Midbrain (tissue), 1 donor: Measurements from ENCODE around the gene PSEN2.

Source experiments
- DNase-seq: peaks from one replicate; lab custom pipeline; 2025; lab: John Stamatoyannopoulos, UW

Gene PSEN2

GRCh38 chr1:226886122-226886901 lies 15.9 kb downstream of the PSEN2 start:
- DNase-seq = no peak

GRCh38 chr1:226887006-226887405 lies 16.6 kb downstream of the PSEN2 start:
- no peak for DNase-seq

- no peak for DNase-seq
Observed at GRCh38 chr1:226888021-226888420, 17.6 kb downstream of the PSEN2 start.

- DNase-seq = no peak
Observed at GRCh38 chr1:226888816-226889215, 18.4 kb downstream of the PSEN2 start.

- DNase-seq = no peak
Observed at GRCh38 chr1:226889616-226890330, 19.4 kb downstream of the PSEN2 start.

GRCh38 chr1:226890331-226891108 lies 20.1 kb downstream of the PSEN2 start:
- no peak for DNase-seq

- DNase-seq = no peak
Observed at GRCh38 chr1:226891346-226891745, 20.9 kb downstream of the PSEN2 start.

GRCh38 chr1:226891846-226892523 lies 21.6 kb downstream of the PSEN2 start:
- DNase-seq = no peak

GRCh38 chr1:226892524-226892875 lies 22.1 kb downstream of the PSEN2 start:
- no peak for DNase-seq

- DNase-seq = no peak
Observed at GRCh38 chr1:226893936-226894335, 23.5 kb downstream of the PSEN2 start.

- DNase-seq = no peak
Observed at GRCh38 chr1:226894826-226895225, 24.4 kb downstream of the PSEN2 start.

GRCh38 chr1:226895644-226896043 lies 25.2 kb downstream of the PSEN2 start:
- DNase-seq = no peak

- no peak for DNase-seq
Observed at GRCh38 chr1:226898246-226898645, 27.8 kb downstream of the PSEN2 start.

- DNase-seq = no peak
Observed at GRCh38 chr1:226901421-226901820, 31.0 kb downstream of the PSEN2 start.

- no peak for DNase-seq
Observed at GRCh38 chr1:226902601-226903000, 32.2 kb downstream of the PSEN2 start.

- no peak for DNase-seq
Observed at GRCh38 chr1:226903819-226904716, 33.7 kb downstream of the PSEN2 start.

GRCh38 chr1:226904772-226905171 lies 34.4 kb downstream of the PSEN2 start:
- DNase-seq = no peak

GRCh38 chr1:226908419-226908818 lies 38.0 kb downstream of the PSEN2 start:
- DNase-seq = no peak

- no peak for DNase-seq
Observed at GRCh38 chr1:226908913-226909312, 38.5 kb downstream of the PSEN2 start.

- peak; percentile 50 for DNase-seq
Observed at GRCh38 chr1:226912587-226913176, 42.3 kb downstream of the PSEN2 start.

GRCh38 chr1:226915672-226915995 lies 45.2 kb downstream of the PSEN2 start:
- DNase-seq = no peak
